ENCODE measurements around the gene CERS1.

GRCh38 chr19:18878058-18878797 lies 17.7 kb downstream of the CERS1 start:
- no peak for TF ChIP-seq YY1 (IDR thresholded peaks at IDR 0.05; ENCODE audit: low read depth)
- TF ChIP-seq EP300 (IDR thresholded peaks at IDR 0.05; ENCODE audit: borderline replicate concordance) = no peak
- TF ChIP-seq RAD21 (IDR thresholded peaks at IDR 0.05; ENCODE audit: low read depth) = no peak
- TF ChIP-seq REST (IDR thresholded peaks at IDR 0.05; ENCODE audit: low read depth) = no peak
